Ovary (tissue), 3 donors: ENCODE data around the gene NEDD9.

ENCODE experiments used
- EP300 ChIP-seq: sonication (generic); formaldehyde crosslinking; IDR thresholded peaks from one replicate; pipeline ENCODE4 v1.6.1; 2017; ENCODE audit warnings: antibody characterized with exemption
- TF ChIP-seq, protein P1 (sequence below), 3 donors: fragments of 450-650 bp in 2 of 3; fragments of 200-600 bp in 1 of 3; IDR thresholded peaks; one replicate each; pipeline versions ENCODE4 v1.5.1 to v1.8.0; 2016 to 2022; ENCODE audit warnings: antibody characterized with exemption in 3 of 3, mild to moderate bottlenecking in 1 of 3
- donor health status: DM: no; HTN: no; CAD: no.

- TF ChIP-seq, protein P1, sequence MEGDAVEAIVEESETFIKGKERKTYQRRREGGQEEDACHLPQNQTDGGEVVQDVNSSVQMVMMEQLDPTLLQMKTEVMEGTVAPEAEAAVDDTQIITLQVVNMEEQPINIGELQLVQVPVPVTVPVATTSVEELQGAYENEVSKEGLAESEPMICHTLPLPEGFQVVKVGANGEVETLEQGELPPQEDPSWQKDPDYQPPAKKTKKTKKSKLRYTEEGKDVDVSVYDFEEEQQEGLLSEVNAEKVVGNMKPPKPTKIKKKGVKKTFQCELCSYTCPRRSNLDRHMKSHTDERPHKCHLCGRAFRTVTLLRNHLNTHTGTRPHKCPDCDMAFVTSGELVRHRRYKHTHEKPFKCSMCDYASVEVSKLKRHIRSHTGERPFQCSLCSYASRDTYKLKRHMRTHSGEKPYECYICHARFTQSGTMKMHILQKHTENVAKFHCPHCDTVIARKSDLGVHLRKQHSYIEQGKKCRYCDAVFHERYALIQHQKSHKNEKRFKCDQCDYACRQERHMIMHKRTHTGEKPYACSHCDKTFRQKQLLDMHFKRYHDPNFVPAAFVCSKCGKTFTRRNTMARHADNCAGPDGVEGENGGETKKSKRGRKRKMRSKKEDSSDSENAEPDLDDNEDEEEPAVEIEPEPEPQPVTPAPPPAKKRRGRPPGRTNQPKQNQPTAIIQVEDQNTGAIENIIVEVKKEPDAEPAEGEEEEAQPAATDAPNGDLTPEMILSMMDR (IDR thresholded peaks at IDR 0.05): no peak
- TF ChIP-seq EP300: no peak
These were observed 26.1 kb upstream of the NEDD9 start for GRCh38 chr6:11258260-11259237.
